Measurements from ENCODE around the gene ARPC5L.
A peak's percentile ranks its signal among the peaks of the same experiment; 100 is the strongest.
"Not testable (repeated sequence)": the region's sequence is repeated elsewhere in the genome, so short reads cannot be mapped to it uniquely, and the experiment has no call there.

The ARPC5L gene

GRCh38 chr9:124834591-124834990, 27.3 kb upstream of the ARPC5L start:
- no peak for DNase-seq (ENCODE audit: insufficient read length, low spot score)
- no peak for FAIRE-seq

GRCh38 chr9:124835026-124835557, 26.8 kb upstream of the ARPC5L start:
- DNase-seq (ENCODE audit: insufficient read length, low spot score) (no peak), FAIRE-seq (no peak)
- TF ChIP-seq CTCF (IDR thresholded peaks at IDR 0.05; ENCODE audit: insufficient read depth, missing control alignments) = no peak

More at GRCh38 chr9:124834591-124834990, 27.3 kb upstream of the ARPC5L start:
- TF ChIP-seq CTCF (IDR thresholded peaks at IDR 0.05; ENCODE audit: insufficient read depth, missing control alignments) = no peak

- not testable (repeated sequence) for DNase-seq (ENCODE audit: insufficient read length, low spot score); FAIRE-seq
Observed at GRCh38 chr9:124838132-124838531, 23.8 kb upstream of the ARPC5L start.

GRCh38 chr9:124838567-124839275, 23.2 kb upstream of the ARPC5L start:
- not testable (repeated sequence) for FAIRE-seq; DNase-seq (ENCODE audit: insufficient read length, low spot score)

GRCh38 chr9:124839612-124840299, 22.2 kb upstream of the ARPC5L start:
- FAIRE-seq (no peak), DNase-seq (ENCODE audit: insufficient read length, low spot score) (no peak)
- TF ChIP-seq CTCF (IDR thresholded peaks at IDR 0.05; ENCODE audit: insufficient read depth, missing control alignments) = no peak

- FAIRE-seq = no peak
- peak; percentile 19 for TF ChIP-seq CTCF (IDR thresholded peaks at IDR 0.05; ENCODE audit: insufficient read depth, missing control alignments)
- DNase-seq (ENCODE audit: insufficient read length, low spot score) = no peak
Observed at GRCh38 chr9:124840300-124840833, 21.6 kb upstream of the ARPC5L start.

- FAIRE-seq (no peak), DNase-seq (ENCODE audit: insufficient read length, low spot score) (no peak)
- no peak for TF ChIP-seq CTCF (IDR thresholded peaks at IDR 0.05; ENCODE audit: insufficient read depth, missing control alignments)
Observed at GRCh38 chr9:124841075-124841821, 20.7 kb upstream of the ARPC5L start.

All from D721Med (cell line).